Measurements from ENCODE around the gene IFIH1.

The IFIH1 gene

GRCh38 chr2:162254236-162254871 is 64.1 kb downstream of the IFIH1 start:
- DNase-seq (ENCODE audit: low read depth), result no peak
- no peak for TF ChIP-seq CTCF (conservative IDR thresholded peaks at IDR 0.05; ENCODE audit: control insufficient read depth, insufficient read depth, low read depth, low read length)
- H3K4me3 ChIP-seq (ENCODE audit: control insufficient read depth, low read depth, low read length), result no peak overlapping the region

GRCh38 chr2:162253435-162253834 is 65.0 kb downstream of the IFIH1 start:
- H3K4me3 ChIP-seq (ENCODE audit: control insufficient read depth, low read depth, low read length), result no peak overlapping the region
- TF ChIP-seq CTCF (conservative IDR thresholded peaks at IDR 0.05; ENCODE audit: control insufficient read depth, insufficient read depth, low read depth, low read length), result no peak
- no peak for DNase-seq (ENCODE audit: low read depth)

- DNase-seq (ENCODE audit: low read depth), result no peak
- no peak for TF ChIP-seq CTCF (conservative IDR thresholded peaks at IDR 0.05; ENCODE audit: control insufficient read depth, insufficient read depth, low read depth, low read length)
- H3K4me3 ChIP-seq (ENCODE audit: control insufficient read depth, low read depth, low read length), result no peak overlapping the region
These were observed 66.3 kb downstream of the IFIH1 start for GRCh38 chr2:162252153-162252552.

GRCh38 chr2:162245781-162246180 is 72.7 kb downstream of the IFIH1 start:
- no peak for TF ChIP-seq CTCF (conservative IDR thresholded peaks at IDR 0.05; ENCODE audit: control insufficient read depth, insufficient read depth, low read depth, low read length)
- peak; percentile 81 for DNase-seq (ENCODE audit: low read depth)

GRCh38 chr2:162245061-162245460 is 73.4 kb downstream of the IFIH1 start:
- no peak for TF ChIP-seq CTCF (conservative IDR thresholded peaks at IDR 0.05; ENCODE audit: control insufficient read depth, insufficient read depth, low read depth, low read length)
- no peak overlapping the region for H3K4me3 ChIP-seq (ENCODE audit: control insufficient read depth, low read depth, low read length)
- peak; percentile 38 for DNase-seq (ENCODE audit: low read depth)

More at GRCh38 chr2:162245781-162246180, 72.7 kb downstream of the IFIH1 start:
- H3K4me3 ChIP-seq (ENCODE audit: control insufficient read depth, low read depth, low read length), result no peak overlapping the region

- peak; percentile 96 for DNase-seq (ENCODE audit: low read depth)
- H3K4me3 ChIP-seq (ENCODE audit: control insufficient read depth, low read depth, low read length), result no peak overlapping the region
- TF ChIP-seq CTCF (conservative IDR thresholded peaks at IDR 0.05; ENCODE audit: control insufficient read depth, insufficient read depth, low read depth, low read length), result no peak
These were observed 73.9 kb downstream of the IFIH1 start for GRCh38 chr2:162244541-162245031.
